ENCODE data around the gene COQ3.

Gene COQ3

DNA sequence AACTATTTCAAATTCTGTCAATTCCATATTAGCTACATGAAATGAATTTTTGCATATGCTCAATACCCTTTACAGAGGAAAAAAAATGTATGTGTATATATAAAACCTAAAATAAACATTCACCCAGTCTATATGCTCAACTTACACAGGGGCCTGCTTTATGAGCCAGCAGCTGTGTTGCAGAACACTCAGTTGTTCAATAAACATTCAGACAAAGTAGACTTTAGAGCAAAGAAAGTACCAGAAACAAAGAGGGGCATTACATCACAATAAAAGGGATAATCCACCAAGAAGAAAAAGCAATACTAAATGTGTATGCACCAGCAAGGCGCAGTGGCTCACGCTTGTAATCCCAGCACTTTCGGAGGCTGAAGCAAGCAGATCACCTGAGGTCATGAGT is 9.5 kb downstream of the COQ3 start:
- Histone ChIP-seq H3K27me3 (ENCODE audit: insufficient read depth, low read length) (no peaks in the 10 kb centered on the region), H3K4me1 (ENCODE audit: insufficient read depth, low read length, severe bottlenecking) (no peaks in the 10 kb centered on the region), H2AFZ (ENCODE audit: low read length) (no peak overlapping the region), H3K36me3 (ENCODE audit: insufficient read depth, low read length) (no peaks in the 10 kb centered on the region), H3K9me3 (ENCODE audit: low read length) (no peaks in the 10 kb centered on the region), H3K4me2 (ENCODE audit: low read length) (no peak overlapping the region), H3K79me2 (ENCODE audit: insufficient read depth, low read length) (peaks cover 14% of the 10 kb centered on the region), H3K4me3 (ENCODE audit: low read depth, low read length, poor library complexity, severe bottlenecking) (no peak overlapping the region), H3F3A (ENCODE audit: insufficient read depth, low read length) (no peaks in the 10 kb centered on the region), H3K9ac (ENCODE audit: low read length) (no peak overlapping the region), H4K20me1 (ENCODE audit: insufficient read depth, low read length) (no peaks in the 10 kb centered on the region), H3K9me2 (ENCODE audit: low read depth, low read length) (no peaks in the 10 kb centered on the region), H3K27ac (ENCODE audit: low read depth, low read length, poor library complexity, severe bottlenecking) (no peak overlapping the region)
- TF ChIP-seq, protein P1, sequence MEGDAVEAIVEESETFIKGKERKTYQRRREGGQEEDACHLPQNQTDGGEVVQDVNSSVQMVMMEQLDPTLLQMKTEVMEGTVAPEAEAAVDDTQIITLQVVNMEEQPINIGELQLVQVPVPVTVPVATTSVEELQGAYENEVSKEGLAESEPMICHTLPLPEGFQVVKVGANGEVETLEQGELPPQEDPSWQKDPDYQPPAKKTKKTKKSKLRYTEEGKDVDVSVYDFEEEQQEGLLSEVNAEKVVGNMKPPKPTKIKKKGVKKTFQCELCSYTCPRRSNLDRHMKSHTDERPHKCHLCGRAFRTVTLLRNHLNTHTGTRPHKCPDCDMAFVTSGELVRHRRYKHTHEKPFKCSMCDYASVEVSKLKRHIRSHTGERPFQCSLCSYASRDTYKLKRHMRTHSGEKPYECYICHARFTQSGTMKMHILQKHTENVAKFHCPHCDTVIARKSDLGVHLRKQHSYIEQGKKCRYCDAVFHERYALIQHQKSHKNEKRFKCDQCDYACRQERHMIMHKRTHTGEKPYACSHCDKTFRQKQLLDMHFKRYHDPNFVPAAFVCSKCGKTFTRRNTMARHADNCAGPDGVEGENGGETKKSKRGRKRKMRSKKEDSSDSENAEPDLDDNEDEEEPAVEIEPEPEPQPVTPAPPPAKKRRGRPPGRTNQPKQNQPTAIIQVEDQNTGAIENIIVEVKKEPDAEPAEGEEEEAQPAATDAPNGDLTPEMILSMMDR (IDR thresholded peaks at IDR 0.05; ENCODE audit: low read length), result no peak
- no peak for TF ChIP-seq EZH2 (IDR thresholded peaks at IDR 0.05; ENCODE audit: borderline replicate concordance, low read length)

- no peak overlapping the region for H3K4me3 ChIP-seq (ENCODE audit: low read depth, low read length, poor library complexity, severe bottlenecking)
- no peaks in the 10 kb centered on the region for H3F3A ChIP-seq (ENCODE audit: insufficient read depth, low read length)
- H3K4me1 ChIP-seq (ENCODE audit: insufficient read depth, low read length, severe bottlenecking), result no peaks in the 10 kb centered on the region
- H4K20me1 ChIP-seq (ENCODE audit: insufficient read depth, low read length), result no peaks in the 10 kb centered on the region
- no peaks in the 10 kb centered on the region for H3K9me3 ChIP-seq (ENCODE audit: low read length)
- no peaks in the 10 kb centered on the region for H3K9me2 ChIP-seq (ENCODE audit: low read depth, low read length)
- no peak overlapping the region for H2AFZ ChIP-seq (ENCODE audit: low read length)
- no peaks in the 10 kb centered on the region for H3K36me3 ChIP-seq (ENCODE audit: insufficient read depth, low read length)
- TF ChIP-seq EZH2 (IDR thresholded peaks at IDR 0.05; ENCODE audit: borderline replicate concordance, low read length), result no peak
- TF ChIP-seq, protein P1 (IDR thresholded peaks at IDR 0.05; ENCODE audit: low read length), result no peak
- H3K4me2 ChIP-seq (ENCODE audit: low read length), result no peak overlapping the region
- no peak overlapping the region for H3K9ac ChIP-seq (ENCODE audit: low read length)
- no peak overlapping the region for H3K27ac ChIP-seq (ENCODE audit: low read depth, low read length, poor library complexity, severe bottlenecking)
- H3K79me2 ChIP-seq (ENCODE audit: insufficient read depth, low read length), result peaks cover 5% of the 10 kb centered on the region; the same call in 1 of the 2 replicates
- H3K27me3 ChIP-seq (ENCODE audit: insufficient read depth, low read length), result no peaks in the 10 kb centered on the region
Measured at GRCh38 chr6:99378636-99379035, 15.4 kb downstream of the COQ3 start.

DNA sequence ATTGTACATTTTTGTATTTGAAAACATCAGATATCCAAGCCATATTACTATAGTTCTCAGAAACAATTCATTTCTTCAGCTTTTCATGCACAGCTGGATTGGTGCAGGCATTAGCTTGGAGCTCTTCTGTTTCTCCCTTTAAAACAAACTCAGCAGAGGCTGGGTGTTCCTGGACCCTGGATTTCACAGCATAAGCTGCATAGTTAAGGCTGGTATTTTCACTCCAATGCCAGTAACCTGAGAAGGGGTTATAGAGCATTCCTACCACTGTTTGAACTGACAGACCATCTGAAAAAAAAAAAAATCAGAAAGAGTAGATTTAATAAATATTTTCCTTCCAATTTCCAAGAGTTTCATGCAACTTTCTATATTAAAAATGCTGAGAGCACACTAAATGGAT is 24.5 kb downstream of the COQ3 start:
- H3K36me3 ChIP-seq (ENCODE audit: insufficient read depth, low read length), result no peaks in the 10 kb centered on the region
- TF ChIP-seq, protein P1 (IDR thresholded peaks at IDR 0.05; ENCODE audit: low read length), result no peak
- no peak for TF ChIP-seq EZH2 (IDR thresholded peaks at IDR 0.05; ENCODE audit: borderline replicate concordance, low read length)
- H3K79me2 ChIP-seq (ENCODE audit: insufficient read depth, low read length), result no peaks in the 10 kb centered on the region
- H3K4me3 ChIP-seq (ENCODE audit: low read depth, low read length, poor library complexity, severe bottlenecking), result no peak overlapping the region
- no peaks in the 10 kb centered on the region for H3F3A ChIP-seq (ENCODE audit: insufficient read depth, low read length)
- no peaks in the 10 kb centered on the region for H3K27me3 ChIP-seq (ENCODE audit: insufficient read depth, low read length)
- no peaks in the 10 kb centered on the region for H4K20me1 ChIP-seq (ENCODE audit: insufficient read depth, low read length)
- no peaks in the 10 kb centered on the region for H3K9me2 ChIP-seq (ENCODE audit: low read depth, low read length)
- H3K4me1 ChIP-seq (ENCODE audit: insufficient read depth, low read length, severe bottlenecking), result no peaks in the 10 kb centered on the region
- H3K27ac ChIP-seq (ENCODE audit: low read depth, low read length, poor library complexity, severe bottlenecking), result no peak overlapping the region
- no peak overlapping the region for H3K4me2 ChIP-seq (ENCODE audit: low read length)
- H3K9me3 ChIP-seq (ENCODE audit: low read length), result no peaks in the 10 kb centered on the region
- H2AFZ ChIP-seq (ENCODE audit: low read length), result no peak overlapping the region
- no peak overlapping the region for H3K9ac ChIP-seq (ENCODE audit: low read length)

All from OCI-LY1 (cell line).